H54 (cell line): ENCODE measurements around the gene PARN.

Experiments used
- DNase-seq: peaks from one replicate; pipeline ENCODE4 v3.0.0; 2011; ENCODE audit warnings: low spot score, mixed read lengths; ENCODE audit not compliant: insufficient read length
- FAIRE-seq: peaks from 3 replicates; lab custom pipeline; 2011; peaks lifted over from hg19 to GRCh38; lab: Jason Lieb, UNC
- POLR2A ChIP-seq: IDR thresholded peaks from 2 replicates; pipeline ENCODE4 v1.6.1; 2011; ENCODE audit warnings: low read depth, mild to moderate bottlenecking, low read length

PARN gene

DNA sequence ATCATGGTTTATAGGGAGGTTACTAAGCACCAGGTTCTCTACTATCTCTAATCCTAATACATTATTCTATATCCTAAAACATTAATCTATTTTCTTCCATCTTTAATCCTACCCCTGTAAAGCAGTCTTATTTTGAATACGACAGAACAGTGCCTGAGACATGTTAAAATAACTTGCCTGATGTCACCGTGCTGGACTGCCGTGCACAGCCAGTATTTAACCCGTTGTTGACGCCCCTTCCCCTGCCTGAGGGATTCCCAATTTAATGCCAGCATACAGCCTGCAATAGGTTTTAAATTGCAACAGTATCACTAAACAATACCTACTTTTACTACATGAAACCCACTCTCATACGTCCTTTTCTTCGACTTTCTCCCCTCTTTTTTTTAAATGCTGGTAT is 133.3 kb downstream of the PARN start:
- no peak for FAIRE-seq
- TF ChIP-seq POLR2A, result no peak

DNA sequence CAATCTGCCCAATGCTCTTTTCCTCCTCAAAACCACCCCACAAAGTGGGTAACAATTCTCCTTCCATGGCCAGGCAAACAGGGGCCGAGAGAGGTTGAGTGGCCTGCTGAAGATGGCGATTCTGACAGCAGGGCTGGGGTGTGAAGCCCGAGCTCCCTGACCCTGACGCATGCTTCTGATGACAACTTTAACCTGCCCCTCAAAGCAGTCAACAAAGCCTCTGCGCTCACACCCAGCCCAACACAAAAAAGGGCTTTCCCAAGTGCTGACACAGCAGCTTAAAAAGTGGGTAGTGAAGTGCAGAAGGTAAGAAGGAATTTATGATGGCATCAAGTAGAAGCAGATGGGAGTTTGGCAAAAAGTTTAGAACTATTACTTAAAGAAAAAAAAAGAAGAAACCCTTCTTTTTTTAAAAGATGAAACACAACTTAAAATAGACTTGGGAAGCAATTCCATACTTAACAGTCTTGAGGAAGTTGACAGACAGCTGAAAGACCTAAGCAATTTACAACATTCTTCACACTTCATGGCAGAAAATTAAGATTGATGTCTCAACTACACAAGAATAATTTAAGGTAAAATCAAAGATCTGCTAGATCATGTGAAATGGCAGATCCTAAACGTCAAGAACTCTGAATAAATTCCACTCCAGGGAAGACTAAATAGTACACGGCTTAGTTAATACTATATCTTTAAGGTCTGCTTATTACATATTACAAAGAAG is 133.9 kb downstream of the PARN start:
- no peak for FAIRE-seq
- DNase-seq, result no peak
- no peak for TF ChIP-seq POLR2A

More for the DNA sequence above, 133.3 kb downstream of the PARN start:
- DNase-seq, result no peak

DNA sequence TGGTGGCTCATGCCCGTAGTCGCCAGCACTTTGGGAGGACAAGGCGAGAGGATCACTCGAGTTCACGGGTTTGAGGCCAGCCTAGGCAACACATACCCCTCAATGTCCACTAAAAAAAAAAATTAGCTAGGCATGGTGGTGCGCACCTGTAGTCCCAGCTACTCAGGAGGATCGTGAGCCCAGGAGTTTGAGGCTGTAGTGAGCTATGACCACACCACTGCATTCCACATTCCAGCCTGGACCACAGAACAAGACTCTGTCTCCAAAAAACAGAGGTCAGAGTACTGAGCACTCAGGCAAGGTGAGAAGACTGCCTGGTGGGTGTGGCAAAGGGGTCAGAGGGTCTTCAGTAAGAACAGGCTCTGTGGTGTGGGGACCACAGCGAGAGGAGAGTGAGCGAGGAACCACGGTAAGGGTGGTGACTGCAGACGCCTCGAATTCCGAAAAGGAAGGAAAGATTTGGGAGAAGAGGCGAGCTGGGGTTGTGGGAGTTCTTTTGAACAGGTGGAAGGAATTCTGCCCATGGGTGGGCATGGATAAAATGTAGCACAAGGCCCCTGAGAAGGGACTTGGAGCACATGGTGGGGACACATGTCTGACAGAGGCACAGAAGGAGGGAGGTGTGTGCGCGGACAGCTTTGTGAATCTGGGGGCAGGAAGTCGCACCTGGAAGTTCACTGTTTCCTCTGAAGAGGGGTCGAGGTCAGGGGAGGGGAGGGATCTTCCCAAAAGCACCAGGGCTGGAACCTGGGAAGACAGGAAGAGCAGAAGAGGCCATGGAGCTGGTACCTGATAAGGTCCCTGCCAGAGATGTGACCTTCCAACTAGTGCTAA is 134.6 kb downstream of the PARN start:
- FAIRE-seq (no peak), DNase-seq (no peak)
- TF ChIP-seq POLR2A, result no peak

DNA sequence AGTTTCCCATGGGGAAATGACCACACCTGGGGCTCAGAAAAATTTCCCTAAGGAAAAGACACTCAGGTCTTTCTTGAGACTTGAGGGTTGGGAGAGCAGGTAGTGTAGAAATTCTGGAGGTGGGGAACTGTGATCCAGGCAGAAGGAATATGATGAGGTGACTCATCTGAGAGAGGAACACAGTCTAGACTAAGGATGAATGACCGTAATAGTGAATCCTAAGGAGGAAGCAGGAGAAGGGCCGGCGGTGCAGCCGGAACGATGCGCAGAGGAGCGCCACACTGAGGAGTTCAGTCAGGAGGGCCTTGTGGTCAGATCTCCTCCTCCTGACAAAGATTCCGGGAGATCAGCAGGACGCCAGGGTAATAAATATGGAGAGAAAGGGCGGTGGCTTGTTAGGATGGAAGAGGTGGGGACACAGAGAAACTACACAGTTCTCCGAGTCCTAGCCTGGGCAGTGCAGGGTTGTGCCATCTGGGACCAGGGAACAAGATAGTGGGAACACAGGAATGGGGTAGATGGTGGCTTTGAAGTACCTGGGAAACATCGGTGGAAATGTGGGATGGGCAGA is 135.6 kb downstream of the PARN start:
- no peak for TF ChIP-seq POLR2A
- FAIRE-seq (no peak), DNase-seq (no peak)

DNA sequence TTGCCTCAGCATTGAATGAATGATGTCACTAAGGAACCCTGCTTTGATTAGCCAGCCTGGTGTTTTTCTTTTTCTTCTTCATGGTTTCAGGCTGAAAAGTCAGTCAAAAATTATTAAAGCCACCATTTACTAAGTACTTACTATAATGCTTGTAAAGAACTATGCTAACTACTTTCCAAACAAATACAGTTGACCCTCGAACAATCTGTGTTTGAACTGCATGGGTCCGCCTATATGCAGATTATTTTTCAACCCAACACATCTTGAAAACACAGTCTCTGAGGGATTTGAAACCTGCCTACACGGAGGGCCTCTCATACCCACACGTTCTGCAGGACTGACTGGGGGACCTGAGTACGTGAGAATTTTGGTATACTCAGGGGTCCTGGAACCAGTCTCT is 136.3 kb downstream of the PARN start:
- FAIRE-seq (no peak), DNase-seq (no peak)
- no peak for TF ChIP-seq POLR2A

DNA sequence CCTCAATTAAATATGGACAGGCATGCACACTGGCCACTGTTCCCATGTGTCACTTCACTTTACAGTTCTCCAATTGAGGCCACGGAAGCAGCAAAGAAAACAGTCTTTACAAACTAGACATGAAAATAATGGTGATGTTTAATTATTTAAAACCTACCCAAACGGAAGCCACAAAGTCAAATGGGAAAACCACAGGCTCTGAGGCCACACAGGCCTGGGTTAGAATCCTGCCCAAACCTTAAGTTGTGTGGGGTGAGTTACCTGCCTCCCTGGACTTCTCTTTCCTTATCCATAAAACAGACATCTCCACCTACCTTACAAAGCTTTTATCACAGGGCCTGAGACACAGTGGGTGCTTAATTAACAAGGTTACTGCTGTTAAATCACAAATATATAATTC is 137.4 kb downstream of the PARN start:
- no peak for TF ChIP-seq POLR2A
- FAIRE-seq (no peak), DNase-seq (no peak)

DNA sequence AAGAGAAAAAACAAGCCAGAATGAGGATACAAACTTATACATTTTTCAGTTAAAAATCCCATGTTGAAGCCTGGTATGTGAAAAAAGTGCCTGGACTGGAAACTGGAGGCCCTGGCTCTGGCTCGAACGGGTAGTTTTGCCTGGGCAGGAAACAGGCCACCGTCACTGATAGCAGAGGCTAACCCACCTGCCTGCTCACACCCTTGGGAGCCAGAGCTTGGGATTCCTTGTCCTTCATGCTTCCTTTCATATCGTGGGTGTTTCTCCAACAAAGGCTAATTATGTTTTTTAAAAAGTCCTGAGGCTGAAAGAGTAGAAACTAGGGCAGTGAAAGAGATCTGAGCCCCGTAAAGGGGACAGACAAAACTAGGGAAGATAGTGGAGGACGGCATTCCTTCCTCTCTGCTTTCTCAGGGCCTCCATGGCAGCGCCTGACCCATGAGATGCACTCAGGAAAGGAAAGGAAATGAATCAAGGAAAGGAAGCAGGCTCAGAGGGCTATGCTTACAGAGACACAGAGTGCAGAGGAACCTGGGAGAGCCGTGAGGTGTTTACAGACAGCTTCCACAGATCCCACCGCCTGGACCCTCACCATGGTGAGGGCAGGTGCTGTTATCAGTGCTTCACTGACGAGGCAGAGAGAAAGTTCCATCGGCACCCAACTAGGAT is 138.1 kb downstream of the PARN start:
- no peak for FAIRE-seq
- TF ChIP-seq POLR2A, result no peak
- DNase-seq, result no peak

DNA sequence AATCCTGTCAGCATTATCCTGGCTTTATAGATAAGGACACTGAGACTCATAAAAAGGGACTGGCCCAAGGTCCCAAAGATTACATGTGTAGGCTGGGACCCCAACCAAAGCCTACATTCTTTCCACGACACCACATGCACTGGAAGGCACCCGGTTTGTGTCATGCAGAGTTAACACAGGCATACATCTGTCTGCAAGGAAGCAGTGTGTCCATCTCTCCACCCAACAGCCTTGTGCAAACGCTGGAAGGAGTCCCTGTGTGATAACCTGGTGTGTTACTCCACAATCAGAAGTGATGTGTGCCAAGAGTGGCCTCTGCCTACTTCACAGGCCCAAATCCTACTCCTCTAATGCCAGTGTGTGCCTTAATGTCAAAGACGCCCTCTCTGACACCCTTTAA is 139.8 kb downstream of the PARN start:
- FAIRE-seq (no peak), DNase-seq (no peak)
- no peak for TF ChIP-seq POLR2A

DNA sequence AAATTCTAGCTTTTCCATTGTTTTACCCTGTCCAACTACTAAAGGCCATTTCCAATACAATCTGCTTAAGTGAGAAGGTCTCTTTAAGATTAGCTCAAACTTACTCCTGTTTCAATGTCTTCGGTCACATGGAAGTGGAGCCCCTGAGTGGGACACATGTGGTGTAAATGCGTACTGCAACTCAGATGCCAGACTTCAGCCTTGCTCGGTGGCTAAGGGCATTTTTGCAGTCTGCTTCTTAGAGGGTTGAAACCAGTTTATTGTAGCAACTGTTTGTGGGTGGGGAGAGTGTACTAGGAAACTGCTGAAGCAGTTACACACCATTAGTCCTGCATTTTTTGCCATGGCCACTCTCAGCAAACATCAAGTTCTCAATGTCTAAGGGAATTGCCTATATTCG is 140.6 kb downstream of the PARN start:
- no peak for FAIRE-seq
- DNase-seq, result no peak

DNA sequence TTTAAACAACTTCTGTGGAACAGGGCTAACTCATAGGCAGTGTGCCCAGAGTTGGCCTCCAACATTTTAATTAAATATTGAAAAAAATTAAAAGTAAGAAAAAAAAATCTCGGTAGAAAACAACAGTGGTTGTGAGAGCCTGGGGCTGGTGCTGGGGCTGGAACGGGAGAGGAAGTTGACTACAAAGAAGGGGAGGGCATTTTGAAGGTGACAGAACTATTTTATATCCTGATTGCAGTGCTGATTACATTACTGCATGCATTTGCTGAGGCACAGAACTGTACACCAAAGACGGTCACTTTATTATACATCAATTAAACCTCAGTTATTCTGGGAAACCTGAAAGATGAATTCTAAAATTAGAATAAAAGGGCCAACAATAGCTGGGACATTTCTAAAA is 142.5 kb downstream of the PARN start:
- TF ChIP-seq POLR2A, result no peak
- FAIRE-seq (no peak), DNase-seq (no peak)

More for the DNA sequence above, 140.6 kb downstream of the PARN start:
- TF ChIP-seq POLR2A, result no peak

DNA sequence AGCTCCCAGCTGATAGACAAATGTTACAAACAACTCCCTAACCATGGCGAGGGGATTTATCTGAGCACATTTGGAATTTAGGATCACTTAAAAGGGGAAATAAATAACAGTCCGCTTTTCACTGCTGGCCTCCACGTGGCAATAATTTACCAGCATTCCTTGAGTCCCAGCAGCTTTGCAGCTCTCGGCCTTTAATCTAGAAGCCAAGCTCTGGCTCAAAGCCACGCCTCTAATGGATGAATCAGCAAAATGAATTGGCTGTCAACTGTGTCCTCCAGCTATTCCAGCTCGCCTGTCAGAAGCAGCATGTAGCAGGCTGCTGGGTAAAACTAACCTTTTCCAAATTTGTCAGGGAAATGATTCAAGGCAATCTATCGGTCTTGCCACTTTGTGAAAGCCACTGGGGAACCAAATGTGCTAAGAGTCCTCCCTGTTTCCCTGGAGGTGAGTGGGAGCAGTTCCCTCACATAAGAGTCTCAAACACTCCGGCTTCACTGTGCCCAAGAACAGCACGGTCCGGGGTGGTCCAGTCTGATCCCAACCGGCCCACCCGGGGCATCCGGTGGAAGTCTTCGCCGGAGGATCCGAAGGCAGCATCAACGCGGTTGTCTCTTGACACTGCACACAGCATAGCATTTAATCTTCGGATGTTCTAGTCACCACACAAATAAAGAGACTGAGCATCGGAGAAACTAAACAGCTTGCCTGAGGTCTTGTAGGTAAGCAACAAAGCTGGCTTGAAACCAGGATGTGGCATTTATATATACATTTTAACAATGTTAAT is 143.3 kb downstream of the PARN start:
- peak; percentile 26; the same call in 1 of the 2 replicates for TF ChIP-seq POLR2A
- peak; percentile 80 for FAIRE-seq
- DNase-seq, result peak; percentile 71

DNA sequence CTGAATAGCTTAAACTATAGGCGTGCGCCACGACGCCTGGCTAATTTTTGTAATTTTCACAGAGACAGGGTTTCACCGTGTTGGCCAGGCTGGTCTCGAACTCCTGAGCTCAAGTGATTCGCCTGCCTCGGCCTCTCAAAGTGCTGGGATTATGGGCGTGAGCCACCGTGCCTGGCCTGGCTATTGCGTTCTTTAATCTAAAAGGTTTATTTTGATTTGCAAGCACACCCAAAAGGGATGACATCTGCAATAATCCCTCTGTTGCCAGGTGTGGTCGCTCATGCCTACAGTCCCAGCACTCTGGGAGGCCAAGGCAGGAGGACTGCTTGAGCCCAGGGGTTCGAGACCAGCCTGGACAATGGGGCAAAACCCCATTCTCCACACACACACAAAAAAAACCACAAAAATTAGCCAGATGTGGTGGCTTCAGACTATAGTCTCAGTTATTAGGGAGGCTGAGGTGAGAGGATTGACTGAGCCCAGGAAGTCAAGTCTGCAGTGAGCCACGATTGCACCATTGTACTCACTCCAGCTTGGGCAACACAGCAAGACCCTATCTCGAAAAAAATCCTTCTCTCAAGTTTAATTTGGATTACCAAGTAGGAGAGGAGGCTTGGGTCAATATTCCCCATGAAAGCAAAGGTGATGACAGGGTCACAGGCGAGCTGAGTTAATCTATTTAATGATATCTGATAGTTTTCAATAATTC is 144.1 kb downstream of the PARN start:
- DNase-seq, result no peak
- TF ChIP-seq POLR2A, result no peak
- no peak for FAIRE-seq

DNA sequence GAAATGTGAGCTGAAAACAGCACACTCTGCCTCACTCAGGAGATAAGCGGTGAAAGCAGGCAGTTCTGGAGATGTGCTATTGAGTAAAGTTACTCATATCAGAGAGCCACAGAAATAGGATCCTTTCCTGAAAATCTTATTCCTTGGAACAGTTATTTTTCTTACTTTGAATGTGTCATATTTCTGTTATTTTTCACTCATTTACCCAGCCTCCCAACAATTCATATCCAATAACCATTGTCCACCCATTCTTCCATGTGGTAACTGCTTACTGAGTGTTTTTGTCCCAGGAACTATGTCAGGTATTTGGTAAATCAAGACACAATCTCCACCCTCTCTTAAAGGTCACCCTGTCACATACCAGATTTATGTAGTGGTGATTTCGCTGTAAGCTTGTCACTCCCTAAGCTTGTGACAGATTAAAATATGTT is 144.9 kb downstream of the PARN start:
- TF ChIP-seq POLR2A, result no peak
- no peak for DNase-seq
- no peak for FAIRE-seq
